OCI-LY3 (cell line): Measurements from ENCODE around the gene PKLR.

Experiments used
- H2AFZ ChIP-seq: fragments of 200-600, 300-600 bp; shearing (Covaris generic); 2 replicates; pipeline ENCODE4 v1.6.0; 2014; ENCODE audit warnings: antibody characterized with exemption, low read depth, low read length
- H3K27ac ChIP-seq: fragments of 200-600, 300-600 bp; sonication (generic); 2 replicates; pipeline ENCODE4 v1.5.1; 2014; ENCODE audit warnings: mild to moderate bottlenecking, low read length, moderate library complexity, mixed read lengths
- H3K27me3 ChIP-seq: fragments of 200-600, 300-600 bp; sonication (generic); 2 replicates; pipeline ENCODE4 v1.6.1; 2014; ENCODE audit warnings: low read depth, low read length, mixed read lengths
- H3K36me3 ChIP-seq: fragments of 200-600, 300-600 bp; sonication (generic); replicated peaks from 2 replicates; pipeline ENCODE3; 2014; ENCODE audit warnings: low read depth, low read length, mixed read lengths
- H3K4me1 ChIP-seq: fragments of 300-600, 200-600 bp; sonication (generic); 2 replicates; pipeline ENCODE4 v1.6.1; 2014; ENCODE audit warnings: low read length, mixed read lengths
- H3K4me2 ChIP-seq: fragments of 200-600, 300-600 bp; sonication (generic); 2 replicates; pipeline ENCODE4 v1.6.1; 2014; ENCODE audit warnings: low read length, mixed read lengths
- H3K4me3 ChIP-seq: fragments of 300-600, 200-600 bp; sonication (generic); 2 replicates; pipeline ENCODE4 v1.5.1; 2014; ENCODE audit warnings: antibody characterized with exemption, mild to moderate bottlenecking, low read length, moderate library complexity
- H3K79me2 ChIP-seq: fragments of 300-600, 200-600 bp; shearing (Covaris generic); 2 replicates; pipeline ENCODE4 v1.6.1; 2014; ENCODE audit warnings: mild to moderate bottlenecking, low read length, mixed read lengths
- H3K9ac ChIP-seq: fragments of 300-600, 200-600 bp; shearing (Covaris generic); 2 replicates; pipeline ENCODE4 v1.6.0; 2014; ENCODE audit warnings: mild to moderate bottlenecking, low read length, moderate library complexity
- H3K9me3 ChIP-seq: fragments of 200-600, 300-600 bp; shearing (Covaris generic); 2 replicates; pipeline ENCODE4 v1.6.1; 2014; ENCODE audit warnings: low read length, mixed read lengths; ENCODE audit not compliant: insufficient read depth
- H4K20me1 ChIP-seq: fragments of 200-600, 300-600 bp; sonication (generic); 2 replicates; pipeline ENCODE4 v1.6.1; 2016; ENCODE audit warnings: low read length, mixed read lengths; ENCODE audit not compliant: insufficient read depth
- EZH2phosphoT487 ChIP-seq: fragments of 200-600 bp; shearing (Covaris generic); IDR thresholded peaks from 2 replicates; pipeline ENCODE4 v1.6.1; 2018; ENCODE audit warnings: antibody characterized with exemption, mixed run types, low read depth
- TF ChIP-seq, protein P1 (sequence below): fragments of 200-600, 300-600 bp; sonication (generic); IDR thresholded peaks from 2 replicates; pipeline ENCODE4 v1.5.1; 2014; ENCODE audit warnings: antibody characterized with exemption, low read length, low read depth

The PKLR gene

DNA sequence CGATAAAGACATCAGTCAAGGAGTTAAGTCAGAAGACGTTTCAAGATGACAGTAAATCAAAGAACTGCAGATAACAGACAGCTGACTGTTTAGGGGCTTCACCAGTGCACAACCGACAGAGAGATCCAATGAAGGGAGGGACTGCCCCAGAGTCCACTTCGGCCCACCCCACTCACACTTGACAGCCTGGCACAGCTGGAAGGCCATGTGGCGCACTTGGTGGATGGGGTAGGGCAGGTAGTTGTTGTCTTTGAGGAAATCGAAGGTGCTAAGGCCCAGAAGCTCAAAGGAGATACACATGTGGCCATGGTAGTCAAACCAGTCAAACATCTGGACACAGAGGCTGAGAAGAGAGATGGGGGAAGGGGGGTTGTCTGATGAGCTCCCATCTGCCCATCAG is 34.7 kb downstream of the PKLR start:
- H3K4me1 ChIP-seq, result peaks cover 6% of the 10 kb centered on the region
- H3K79me2 ChIP-seq, result peaks cover 17% of the 10 kb centered on the region
- H3K36me3 ChIP-seq, result peaks cover 75% of the 10 kb centered on the region
- no peak overlapping the region for H3K9ac ChIP-seq
- no peak overlapping the region for H3K4me3 ChIP-seq
- H3K4me2 ChIP-seq, result no peak overlapping the region
- no peaks in the 10 kb centered on the region for H3K9me3 ChIP-seq
- H4K20me1 ChIP-seq, result no peaks in the 10 kb centered on the region
- H3K27me3 ChIP-seq, result no peaks in the 10 kb centered on the region
- H2AFZ ChIP-seq, result no peak overlapping the region
- TF ChIP-seq EZH2phosphoT487, result no peak
- TF ChIP-seq, protein P1, sequence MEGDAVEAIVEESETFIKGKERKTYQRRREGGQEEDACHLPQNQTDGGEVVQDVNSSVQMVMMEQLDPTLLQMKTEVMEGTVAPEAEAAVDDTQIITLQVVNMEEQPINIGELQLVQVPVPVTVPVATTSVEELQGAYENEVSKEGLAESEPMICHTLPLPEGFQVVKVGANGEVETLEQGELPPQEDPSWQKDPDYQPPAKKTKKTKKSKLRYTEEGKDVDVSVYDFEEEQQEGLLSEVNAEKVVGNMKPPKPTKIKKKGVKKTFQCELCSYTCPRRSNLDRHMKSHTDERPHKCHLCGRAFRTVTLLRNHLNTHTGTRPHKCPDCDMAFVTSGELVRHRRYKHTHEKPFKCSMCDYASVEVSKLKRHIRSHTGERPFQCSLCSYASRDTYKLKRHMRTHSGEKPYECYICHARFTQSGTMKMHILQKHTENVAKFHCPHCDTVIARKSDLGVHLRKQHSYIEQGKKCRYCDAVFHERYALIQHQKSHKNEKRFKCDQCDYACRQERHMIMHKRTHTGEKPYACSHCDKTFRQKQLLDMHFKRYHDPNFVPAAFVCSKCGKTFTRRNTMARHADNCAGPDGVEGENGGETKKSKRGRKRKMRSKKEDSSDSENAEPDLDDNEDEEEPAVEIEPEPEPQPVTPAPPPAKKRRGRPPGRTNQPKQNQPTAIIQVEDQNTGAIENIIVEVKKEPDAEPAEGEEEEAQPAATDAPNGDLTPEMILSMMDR, result no peak
- no peak overlapping the region for H3K27ac ChIP-seq

DNA sequence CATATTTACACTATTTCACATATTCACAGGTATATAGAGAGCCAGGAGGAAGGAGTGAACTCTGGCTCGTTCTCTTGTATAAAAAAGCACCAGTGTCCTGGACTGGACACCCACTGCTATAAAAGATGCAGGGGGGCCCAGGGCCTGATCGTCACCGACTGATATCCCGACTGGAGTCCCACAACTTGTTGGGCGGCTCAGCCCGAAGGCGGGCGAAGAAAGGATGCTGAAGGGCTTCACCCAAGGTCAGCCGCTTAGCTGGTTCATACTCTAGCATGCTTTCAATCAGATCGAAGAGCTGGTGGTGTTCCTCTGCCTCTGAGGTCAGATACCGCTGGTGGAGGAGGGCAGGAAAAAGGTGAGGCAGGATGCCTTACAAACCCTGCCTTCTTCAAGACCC is 38.2 kb downstream of the PKLR start:
- Histone ChIP-seq H3K79me2 (peaks cover 20% of the 10 kb centered on the region), H3K36me3 (peaks cover 55% of the 10 kb centered on the region), H3K9ac (no peak overlapping the region), H3K4me1 (peaks cover 14% of the 10 kb centered on the region), H3K4me2 (no peak overlapping the region), H3K27ac (peak overlapping the region; percentile 53; the same call in 1 of the 2 replicates), H3K27me3 (no peaks in the 10 kb centered on the region), H4K20me1 (no peaks in the 10 kb centered on the region), H2AFZ (no peak overlapping the region), H3K4me3 (no peak overlapping the region), H3K9me3 (no peaks in the 10 kb centered on the region)
- no peak for TF ChIP-seq EZH2phosphoT487
- TF ChIP-seq, protein P1, result no peak

DNA sequence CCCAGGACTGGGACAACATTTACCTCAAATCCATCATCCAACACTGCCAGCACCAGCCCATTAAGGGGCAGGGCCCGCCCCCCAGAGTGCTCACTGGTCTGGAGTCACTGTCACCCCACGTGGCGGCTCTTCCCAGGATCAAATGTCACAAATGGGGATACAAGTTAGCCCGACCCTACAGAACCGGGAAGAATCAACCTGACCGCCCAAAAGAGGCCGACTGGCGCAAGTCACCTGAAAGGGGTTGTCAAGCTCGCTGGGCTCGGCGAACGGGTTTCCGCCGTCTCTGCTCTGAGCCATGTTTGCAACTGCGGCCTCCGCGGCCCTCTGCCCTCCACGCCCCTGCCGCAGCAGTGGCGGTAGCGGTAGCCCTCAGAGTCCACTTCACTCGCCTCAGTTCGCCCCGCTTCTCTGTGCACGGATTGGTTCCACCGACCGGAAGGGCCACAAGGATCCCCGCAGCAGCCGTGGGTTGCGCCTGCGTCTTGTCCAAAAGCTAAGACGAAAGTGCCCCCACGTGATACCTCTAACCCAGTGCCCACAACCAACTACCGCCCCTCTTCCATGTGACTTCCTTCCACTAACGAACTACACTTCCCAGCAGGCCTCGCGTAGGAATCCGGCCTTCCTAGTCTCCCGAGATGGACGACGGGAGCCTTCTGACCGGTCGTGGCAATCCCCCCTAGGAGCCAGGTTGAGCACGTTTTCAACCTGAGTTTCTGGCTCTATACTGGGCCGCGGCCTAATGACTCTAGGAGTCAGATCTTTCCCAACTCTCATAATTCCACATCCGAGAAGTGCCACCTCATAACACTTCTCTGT is 39.2 kb downstream of the PKLR start, which contains the start of gene SCAMP3:
TSS of gene SCAMP3 (minus strand) at position 509 of the 822 bp plus-strand sequence. CDS start at position 300, 209 bp downstream.
- H3K9me3 ChIP-seq, result no peaks in the 10 kb centered on the region
- H3K4me3 ChIP-seq, result peak within 1 kb of the TSS; percentile 85
- H2AFZ ChIP-seq, result peak within 1 kb of the TSS; percentile 30; the same call in 1 of the 2 replicates
- peaks cover 20% of the 10 kb centered on the region for H3K79me2 ChIP-seq
- peak within 1 kb of the TSS; percentile 94 for H3K4me2 ChIP-seq
- H3K9ac ChIP-seq, result peak within 1 kb of the TSS; percentile 89
- no peaks in the 10 kb centered on the region for H4K20me1 ChIP-seq
- peaks cover 14% of the 10 kb centered on the region for H3K4me1 ChIP-seq
- H3K36me3 ChIP-seq, result peaks cover 52% of the 10 kb centered on the region
- no peaks in the 10 kb centered on the region for H3K27me3 ChIP-seq
- TF ChIP-seq, protein P1, result no peak
- no peak for TF ChIP-seq EZH2phosphoT487
- H3K27ac ChIP-seq, result peak within 1 kb of the TSS; percentile 62

DNA sequence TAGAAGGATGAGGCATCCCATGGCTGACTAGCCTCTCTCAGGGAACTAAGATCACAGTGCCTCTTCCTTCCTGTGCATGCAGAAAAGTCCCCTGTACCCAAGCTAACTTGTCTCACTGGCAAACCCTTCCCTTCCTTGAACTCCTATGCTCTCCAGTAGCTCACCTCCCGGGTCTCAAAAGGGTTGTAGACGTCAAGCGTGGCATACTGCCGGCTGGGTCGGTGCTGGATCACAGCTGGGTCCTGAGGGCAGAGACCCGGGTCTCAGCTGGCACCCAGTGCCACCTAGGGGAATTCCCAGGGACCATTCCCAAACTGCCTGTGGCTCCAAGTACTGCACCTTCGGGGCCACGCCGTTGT is 39.8 kb downstream of the PKLR start:
- Histone ChIP-seq H2AFZ (no peak overlapping the region), H3K79me2 (peaks cover 20% of the 10 kb centered on the region), H3K36me3 (peaks cover 49% of the 10 kb centered on the region), H3K4me1 (peaks cover 14% of the 10 kb centered on the region), H3K9me3 (no peaks in the 10 kb centered on the region), H3K27me3 (no peaks in the 10 kb centered on the region), H3K4me2 (peak overlapping the region; percentile 94), H4K20me1 (no peaks in the 10 kb centered on the region), H3K4me3 (peak overlapping the region; percentile 85), H3K27ac (peak overlapping the region; percentile 62), H3K9ac (peak overlapping the region; percentile 89)
- TF ChIP-seq EZH2phosphoT487, result no peak
- TF ChIP-seq, protein P1, result no peak
